ENCODE results near the gene RNF215.

RNF215 gene

DNA sequence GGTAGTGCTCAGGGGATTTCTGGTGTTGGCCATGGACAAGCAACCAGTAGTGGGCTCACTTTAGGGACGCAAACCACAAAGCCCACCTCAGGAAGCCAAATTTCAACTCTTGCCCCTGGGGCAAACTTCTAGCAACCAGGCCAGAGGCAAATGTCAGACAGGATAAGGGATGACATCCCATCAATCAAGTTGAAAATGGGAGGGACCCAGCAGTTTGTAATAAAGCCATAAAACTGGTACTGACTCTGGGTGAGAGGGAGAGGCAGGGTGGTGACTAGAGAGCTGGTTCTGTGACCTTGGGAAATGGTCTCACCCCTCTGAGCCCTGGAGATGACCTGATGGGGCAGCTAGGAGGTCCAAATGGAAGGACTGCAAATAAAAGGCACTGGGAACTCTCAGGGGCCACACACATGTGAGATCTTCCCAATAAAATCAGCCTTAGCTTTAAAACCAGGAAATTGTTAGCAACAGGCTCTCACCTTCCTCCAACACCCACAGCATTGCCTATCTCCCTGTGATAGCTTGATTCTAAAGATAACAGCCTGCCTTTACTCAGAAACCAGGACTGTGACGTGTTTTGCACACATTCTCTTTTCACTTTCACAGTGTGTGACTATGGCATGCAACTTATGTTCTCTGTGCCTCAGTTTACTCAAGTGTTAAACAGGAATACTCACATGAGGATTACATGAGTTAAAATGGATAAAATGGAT, 54.1 kb downstream of the RNF215 start:
- no peak for DNase-seq (ENCODE audit: low read depth in 2 of 2)

DNA sequence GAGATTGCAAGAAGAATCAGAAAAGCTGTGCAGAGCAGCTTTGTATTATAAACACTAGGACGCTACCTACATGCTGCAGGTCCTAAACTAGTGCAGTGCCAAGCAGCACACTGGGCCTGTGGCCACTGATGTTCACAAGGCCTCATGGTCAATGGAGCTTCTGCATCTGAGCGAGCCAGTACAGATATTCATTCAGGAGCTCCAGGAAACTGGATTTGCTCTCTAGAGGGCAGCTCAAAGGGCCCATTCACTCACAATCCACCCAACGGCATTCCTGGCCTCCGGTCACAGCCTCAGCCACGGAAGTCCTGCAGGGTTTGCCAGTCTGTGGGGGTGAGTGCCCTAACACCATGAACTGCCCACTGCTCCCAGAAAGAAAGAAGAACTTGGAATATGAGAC, 54.7 kb downstream of the RNF215 start:
- no peak for DNase-seq (ENCODE audit: low read depth in 2 of 2)

Measured in activated CD8-positive, alpha-beta memory T cell treated with anti-CD3 and anti-CD28 coated beads for 4 hours (primary cell).